HG02759 (cell line): ENCODE results near the gene SCRN1.
A peak's percentile ranks its signal among the peaks of the same experiment; 100 is the strongest.

Experiments
- ATAC-seq: cut with Tn5 transposase; IDR thresholded peaks from one replicate; pipeline ENCODE4 v1.9.1; 2021; ENCODE audit warnings: mild to moderate bottlenecking, moderate library complexity; ENCODE audit not compliant: unreplicated experiment

Gene SCRN1

DNA sequence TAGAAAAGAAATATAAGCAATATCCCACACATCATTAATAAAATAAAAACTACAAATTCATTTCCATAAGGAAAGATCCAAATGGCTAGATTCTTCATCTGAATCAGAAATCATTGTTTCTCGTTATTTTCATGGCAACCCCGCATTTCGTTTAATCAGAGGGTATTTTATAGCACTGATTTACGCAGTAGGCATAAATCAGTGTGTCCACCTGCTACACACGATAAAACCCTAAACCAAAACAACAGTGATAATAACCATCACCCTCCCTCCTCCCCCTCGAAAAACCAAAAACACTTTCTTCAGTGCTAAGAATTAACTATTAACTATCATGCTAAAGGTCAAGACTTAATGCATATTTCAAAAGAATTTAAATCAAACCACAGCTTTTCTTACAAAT, 20.4 kb upstream of the SCRN1 start:
- no peak for ATAC-seq

GRCh38 chr7:30005464-30005863, 15.9 kb upstream of the SCRN1 start:
- no peak for ATAC-seq

DNA sequence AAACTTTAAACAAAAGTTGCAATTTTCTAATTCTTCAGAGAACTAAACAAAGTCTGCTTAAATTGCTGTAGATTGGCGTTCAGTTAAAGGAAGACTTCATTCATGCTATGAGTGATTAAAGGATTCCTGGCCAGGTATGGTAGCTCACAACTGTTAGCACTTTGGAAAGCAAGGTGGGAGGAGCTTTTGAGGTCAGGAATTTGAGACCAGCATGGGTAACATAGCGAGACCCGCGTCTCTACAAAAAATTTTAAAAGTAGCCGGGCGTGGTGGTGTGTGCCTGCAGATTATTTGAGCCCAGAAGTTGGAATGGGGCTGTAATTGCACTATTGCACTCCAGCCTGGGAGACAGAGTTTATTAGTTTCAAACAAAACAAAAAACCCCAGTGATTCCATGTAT, 13.5 kb upstream of the SCRN1 start:
- ATAC-seq: no peak

GRCh38 chr7:30001998-30002397, 12.4 kb upstream of the SCRN1 start:
- no peak for ATAC-seq

- ATAC-seq: no peak
These were observed 8.9 kb upstream of the SCRN1 start for GRCh38 chr7:29998489-29998888.

DNA sequence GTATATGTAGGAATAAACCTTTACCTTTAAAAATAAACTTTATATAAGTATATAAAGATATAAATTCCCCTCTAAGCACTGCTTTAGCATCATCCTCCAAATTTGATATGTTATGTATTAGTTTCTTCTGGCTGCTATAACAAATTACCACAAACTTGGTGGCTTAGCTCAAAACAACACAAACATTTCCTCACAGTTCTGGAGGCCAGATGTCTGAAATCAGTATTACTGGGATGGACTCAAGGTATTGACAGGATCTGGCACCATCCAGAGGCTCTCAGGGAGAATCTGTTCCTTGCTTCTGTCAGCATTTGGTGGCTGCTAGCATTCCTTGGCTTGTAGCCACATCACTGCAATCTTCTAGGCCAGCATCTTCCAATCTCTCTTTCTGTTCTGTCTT, 6.7 kb upstream of the SCRN1 start:
- no peak for ATAC-seq

DNA sequence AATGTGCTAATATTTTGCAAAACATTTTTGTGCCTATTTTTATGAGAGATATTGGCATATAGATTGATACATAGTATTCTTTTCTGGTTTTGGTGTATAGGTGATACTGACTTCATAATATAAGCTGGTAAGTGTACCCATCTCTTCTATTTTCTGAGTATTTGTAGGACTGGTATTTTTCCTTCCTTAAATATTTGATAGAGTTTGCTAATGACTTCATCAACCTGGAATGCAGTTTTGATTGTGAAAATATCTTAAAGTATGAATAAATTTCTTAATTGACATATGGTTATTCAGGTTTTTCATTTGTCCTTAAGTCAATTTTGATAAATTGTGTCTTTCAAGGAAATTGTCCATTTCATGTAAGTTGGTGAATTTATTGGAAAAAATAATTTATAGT, 6.1 kb upstream of the SCRN1 start:
- ATAC-seq: no peak

DNA sequence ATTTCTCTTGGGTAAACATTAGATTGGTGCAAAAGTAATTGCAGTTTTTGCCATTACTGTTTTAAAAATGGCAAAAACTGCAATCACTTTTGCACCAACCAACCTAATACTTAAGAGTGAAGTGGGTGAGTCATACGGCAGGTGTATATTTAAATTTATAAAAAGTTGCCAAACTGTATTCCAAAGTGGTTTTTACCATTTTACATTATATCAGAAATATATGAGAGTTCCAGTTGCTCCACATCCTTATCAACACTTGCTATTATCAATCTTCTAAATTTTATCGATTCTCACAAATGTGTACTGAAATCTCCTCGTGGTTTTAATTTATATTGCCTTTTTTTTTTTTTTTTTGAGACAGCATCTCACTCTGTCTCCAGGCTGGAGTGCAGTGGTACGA, 3.5 kb upstream of the SCRN1 start:
- no peak for ATAC-seq

GRCh38 chr7:29991937-29992336, 2.3 kb upstream of the SCRN1 start:
- ATAC-seq: no peak

DNA sequence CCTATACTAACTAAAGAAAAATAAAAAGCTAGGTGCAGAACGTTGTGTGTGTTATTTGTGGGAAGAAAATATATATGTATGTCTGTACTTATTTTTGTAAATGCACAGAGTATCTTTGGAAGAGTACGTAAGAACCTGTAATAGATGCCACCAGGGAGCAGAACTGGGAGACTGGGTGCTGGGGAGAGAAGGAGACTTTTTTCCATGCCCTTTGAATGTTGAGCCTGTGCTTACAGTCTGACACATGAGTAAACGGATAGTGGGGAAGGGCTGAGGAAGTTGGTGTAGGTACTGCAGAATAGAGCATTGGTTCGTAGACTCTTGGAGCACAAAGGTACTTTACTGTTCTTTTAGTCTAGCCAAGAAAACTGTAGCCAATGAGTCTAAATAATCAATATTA, 1.3 kb upstream of the SCRN1 start:
- ATAC-seq: no peak

DNA sequence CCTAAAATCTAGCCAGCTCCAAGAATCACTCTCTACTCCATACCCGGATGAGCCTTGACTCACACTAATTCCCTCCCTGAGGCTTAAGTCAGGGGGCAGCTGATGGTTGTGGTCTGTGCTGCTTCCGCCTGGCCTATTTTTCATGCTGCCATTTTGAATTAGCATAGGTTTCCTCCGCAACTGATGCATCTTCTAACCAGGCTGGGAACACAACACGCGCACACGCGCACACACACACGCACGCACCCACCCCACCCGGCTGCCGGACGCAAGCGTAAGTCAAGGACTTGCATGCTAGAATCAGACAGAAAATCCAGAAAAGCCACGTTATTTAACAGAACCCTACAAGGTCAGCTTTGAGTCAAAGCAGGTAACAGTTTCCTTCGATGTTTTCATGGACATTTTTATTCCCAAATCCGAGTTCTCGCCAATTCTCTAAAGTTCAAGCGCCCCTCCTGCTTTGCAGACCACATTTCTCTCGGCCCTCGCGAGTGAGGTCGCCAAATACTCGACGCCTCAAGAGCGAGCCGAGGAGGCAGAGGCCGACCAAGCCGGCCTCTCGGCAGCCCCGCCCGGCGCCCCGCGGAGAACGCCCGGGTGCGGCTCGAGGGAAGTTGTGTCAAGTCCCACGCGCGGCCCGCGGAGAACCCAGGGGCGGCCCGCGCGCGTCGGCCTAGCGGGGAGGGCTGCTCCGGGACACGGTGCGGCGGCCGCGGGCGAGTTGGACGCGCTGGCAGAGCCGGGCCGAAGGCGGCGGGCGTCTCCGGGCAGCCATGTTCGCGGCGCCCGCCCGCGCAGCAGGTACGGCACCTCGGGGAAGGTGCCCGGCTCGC, 961 bp downstream of the SCRN1 start:
- peak; percentile 37 for ATAC-seq

GRCh38 chr7:29987811-29988317, 1.7 kb downstream of the SCRN1 start:
- ATAC-seq: no peak

- ATAC-seq: no peak
These were observed 2.5 kb downstream of the SCRN1 start for GRCh38 chr7:29987083-29987482.

GRCh38 chr7:29980151-29980550, 9.4 kb downstream of the SCRN1 start:
- no peak for ATAC-seq

DNA sequence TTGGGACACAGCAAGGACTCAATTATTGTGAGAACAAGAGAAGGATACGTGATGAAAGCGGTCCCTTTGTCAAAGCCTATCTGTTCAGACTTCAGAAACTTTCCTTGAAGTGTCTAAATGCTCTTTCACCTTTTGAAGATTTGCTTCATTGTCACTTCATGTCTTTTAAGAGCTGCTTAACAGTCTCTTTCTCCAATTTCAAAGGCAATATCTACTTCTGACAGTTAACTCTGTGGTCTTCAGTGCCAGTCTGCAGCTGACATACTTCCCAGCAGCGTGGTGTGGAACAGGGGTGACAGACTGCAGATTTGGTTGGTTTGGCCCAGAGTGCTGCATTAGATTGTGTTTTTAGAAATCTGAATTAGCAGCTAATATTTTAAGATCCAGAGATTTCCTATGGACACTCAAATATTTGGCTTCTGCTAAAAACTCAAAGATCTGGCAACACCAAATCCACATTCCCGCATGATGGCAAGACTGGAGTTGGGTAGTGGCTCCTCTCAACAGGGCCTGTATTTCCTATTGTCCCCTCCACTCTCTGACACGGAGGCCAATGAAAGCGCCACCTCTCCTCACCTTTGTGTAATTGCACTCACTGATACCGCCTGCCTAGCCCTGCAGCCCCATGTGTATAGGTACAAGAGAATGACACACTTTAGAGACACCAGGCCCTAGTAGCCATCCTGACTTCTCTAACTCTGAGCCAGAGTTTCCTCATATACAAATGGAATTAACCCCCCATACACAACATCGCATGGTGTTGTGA, 11.5 kb downstream of the SCRN1 start:
- no peak for ATAC-seq

GRCh38 chr7:29976673-29977415, 12.8 kb downstream of the SCRN1 start:
- ATAC-seq: no peak

- no peak for ATAC-seq
These were observed 13.3 kb downstream of the SCRN1 start for GRCh38 chr7:29976266-29976665.

- ATAC-seq: no peak
These were observed 14.0 kb downstream of the SCRN1 start for GRCh38 chr7:29975561-29975960.

- ATAC-seq: no peak
These were observed 15.3 kb downstream of the SCRN1 start for GRCh38 chr7:29974286-29974685.

- ATAC-seq: no peak
These were observed 17.3 kb downstream of the SCRN1 start for GRCh38 chr7:29972315-29972669.

GRCh38 chr7:29971566-29972314, 17.9 kb downstream of the SCRN1 start:
- ATAC-seq: no peak
